Stomach (tissue), 4 donors: ENCODE results near the gene ZNF525.

Source experiments
- CTCF ChIP-seq, 7 experiments: fragments of 450-650 bp in 4 of 7; fragments of 200-600 bp in 3 of 7; sonication (generic) in 3 of 7; IDR thresholded peaks; one replicate each; pipeline ENCODE4 v1.5.1; 2016 to 2019; ENCODE audit warnings: antibody characterized with exemption in 7 of 7, control low read depth in 2 of 7, mild to moderate bottlenecking in 1 of 7
- POLR2AphosphoS5 ChIP-seq, 3 donors: sonication (generic); formaldehyde crosslinking; IDR thresholded peaks; one replicate each; pipeline ENCODE4 v1.6.1; 2016; ENCODE audit warnings: antibody characterized with exemption in 3 of 3

GRCh38 chr19:53394974-53395839, 29.7 kb downstream of the ZNF525 start, which contains the start of gene ZNF765:
- TF ChIP-seq CTCF (IDR thresholded peaks at IDR 0.05) = peak in 5 of 7 experiments; percentile 28 to 62 (median 50)
- peak; percentile 70 to 96 (median 86) for TF ChIP-seq POLR2AphosphoS5 (IDR thresholded peaks at IDR 0.05)
